IgD-negative memory B cell (primary cell): ENCODE results near the gene ABHD12B. TPM values are rescaled to one million over a fixed set of nuclear protein-coding genes. Genes with fewer than 3 reads are reported as not detected.

ENCODE experiments used
- H3K27ac Mint-ChIP-seq, 3 donors: one replicate each; pipeline ENCODE4 v1.8.0; 2020 to 2022; ENCODE audit warnings: mild to moderate bottlenecking in 3 of 3, mixed read lengths in 3 of 3, moderate library complexity in 1 of 3
- H3K27me3 Mint-ChIP-seq: one replicate; pipeline ENCODE4 v1.8.0; 2021; ENCODE audit warnings: mixed read lengths
- H3K36me3 Mint-ChIP-seq: one replicate; pipeline ENCODE4 v1.8.0; 2020; ENCODE audit warnings: mild to moderate bottlenecking, mixed read lengths
- H3K4me1 Mint-ChIP-seq, 3 donors: one replicate each; pipeline ENCODE4 v1.8.0; 2020 to 2022; ENCODE audit warnings: mixed read lengths in 3 of 3, mild to moderate bottlenecking in 1 of 3
- H3K4me3 Mint-ChIP-seq, 4 donors: one replicate each; pipeline ENCODE4 v1.8.0; 2020 to 2022; ENCODE audit warnings: mild to moderate bottlenecking in 4 of 4, mixed read lengths in 4 of 4, moderate library complexity in 3 of 4
- H3K9me3 Mint-ChIP-seq, 3 donors: one replicate each; pipeline ENCODE4 v1.8.0; 2020 to 2021; ENCODE audit warnings: mixed read lengths in 3 of 3, mild to moderate bottlenecking in 1 of 3
- polyA plus RNA-seq: library from polyadenylated mRNA; unstranded; fragments of 300-500 nt; fragmentation: Illumina TruSeq; gene quantifications from one replicate; pipeline ENCODE4 v1.2.3, GENCODE V29; 2021

The ABHD12B gene
- polyA plus RNA-seq, 1 donor from 2014 or later, result not detected

GRCh38 chr14:50944647-50945413, 73.0 kb downstream of the ABHD12B start:
- peak overlapping the region; percentile 84 to 96 (median 94) for H3K4me3 Mint-ChIP-seq
- H3K9me3 Mint-ChIP-seq, result peaks cover 0 to 6% (median 0%) of the 10 kb centered on the region in 3 donors
- peaks cover 28% of the 10 kb centered on the region for H3K27me3 Mint-ChIP-seq
- peak overlapping the region in 1 of 3 donors; percentile 96 for H3K27ac Mint-ChIP-seq
- peaks cover 5 to 12% (median 9%) of the 10 kb centered on the region in 3 donors for H3K4me1 Mint-ChIP-seq
- peaks cover 1% of the 10 kb centered on the region for H3K36me3 Mint-ChIP-seq

DNA sequence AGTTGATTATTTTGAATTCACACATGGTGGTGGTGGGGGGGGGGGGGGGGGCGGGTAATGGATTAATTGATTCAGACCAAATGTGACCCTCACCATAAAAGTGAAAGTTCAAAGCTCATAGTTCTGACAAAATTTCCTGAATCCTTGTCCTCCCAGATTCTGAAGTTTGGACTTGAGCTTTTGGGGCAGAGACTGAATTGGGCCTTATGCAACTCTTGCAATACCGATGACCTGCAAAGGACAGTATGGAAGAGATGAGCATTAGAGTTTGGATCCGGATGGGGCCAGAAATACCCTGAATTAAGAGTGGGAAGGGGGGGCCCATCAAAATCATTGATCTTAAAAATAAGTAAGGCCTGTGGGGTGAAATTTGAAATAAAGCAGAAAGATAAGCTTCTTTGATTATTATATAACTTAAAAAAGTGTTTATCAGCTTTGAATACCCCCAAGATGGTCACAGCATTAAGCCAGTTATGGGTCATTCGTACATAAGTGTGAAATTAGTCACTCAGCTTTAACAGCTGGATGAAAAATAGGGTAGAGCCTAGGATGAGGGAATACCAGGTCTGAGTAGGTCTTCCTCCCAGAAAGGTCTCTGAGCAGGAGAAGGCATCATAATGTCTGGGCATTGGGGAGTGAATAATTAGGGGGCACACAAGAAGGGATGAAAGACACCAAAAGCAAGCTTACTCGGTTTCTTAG, 74.5 kb downstream of the ABHD12B start:
- Mint-ChIP-seq H3K4me3 (peak overlapping the region in 1 of 4 donors; percentile 6), H3K27ac (no peak overlapping the region), H3K9me3 (peaks cover 0 to 5% (median 0%) of the 10 kb centered on the region in 3 donors), H3K4me1 (peaks cover 5 to 12% (median 9%) of the 10 kb centered on the region in 3 donors), H3K27me3 (peaks cover 23% of the 10 kb centered on the region), H3K36me3 (no peaks in the 10 kb centered on the region)

GRCh38 chr14:50947446-50947845, 75.6 kb downstream of the ABHD12B start:
- H3K36me3 Mint-ChIP-seq, result no peaks in the 10 kb centered on the region
- peaks cover 15% of the 10 kb centered on the region for H3K27me3 Mint-ChIP-seq
- no peak overlapping the region for H3K27ac Mint-ChIP-seq
- peaks cover 0 to 5% (median 0%) of the 10 kb centered on the region in 3 donors for H3K9me3 Mint-ChIP-seq
- H3K4me3 Mint-ChIP-seq, result no peak overlapping the region
- peaks cover 5 to 12% (median 9%) of the 10 kb centered on the region in 3 donors for H3K4me1 Mint-ChIP-seq

DNA sequence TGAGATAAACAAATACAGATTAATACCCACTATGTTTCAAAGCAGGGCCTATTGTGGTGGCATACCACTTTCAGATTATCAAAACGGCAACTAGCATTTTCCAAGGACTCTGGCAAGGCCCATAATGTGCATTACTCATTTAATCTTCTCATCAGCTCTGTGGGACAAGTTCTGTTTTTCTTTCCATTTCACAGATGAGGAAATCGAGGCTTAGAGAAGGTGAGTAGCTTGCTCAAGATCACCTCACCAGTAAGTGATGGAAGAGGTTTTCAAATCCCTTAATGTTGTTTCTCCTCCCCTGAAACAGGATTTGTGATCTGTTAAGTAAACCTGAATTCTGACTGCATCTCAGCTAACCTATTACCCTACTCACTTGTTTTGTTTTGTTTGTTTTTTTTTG, 76.4 kb downstream of the ABHD12B start:
- Mint-ChIP-seq H3K9me3 (peaks cover 0 to 5% (median 0%) of the 10 kb centered on the region in 3 donors), H3K36me3 (no peaks in the 10 kb centered on the region), H3K4me3 (no peak overlapping the region), H3K27ac (peak overlapping the region in 1 of 3 donors; percentile 31), H3K4me1 (peaks cover 5 to 10% (median 7%) of the 10 kb centered on the region in 3 donors), H3K27me3 (peaks cover 11% of the 10 kb centered on the region)

GRCh38 chr14:50951032-50951431, 79.2 kb downstream of the ABHD12B start:
- no peaks in the 10 kb centered on the region for H3K27me3 Mint-ChIP-seq
- H3K4me1 Mint-ChIP-seq, result no peaks in the 10 kb centered on the region

GRCh38 chr14:50953502-50953901, 81.6 kb downstream of the ABHD12B start:
- no peaks in the 10 kb centered on the region for H3K36me3 Mint-ChIP-seq
- H3K4me3 Mint-ChIP-seq, result no peak overlapping the region
- H3K27me3 Mint-ChIP-seq, result no peaks in the 10 kb centered on the region
- no peak overlapping the region for H3K27ac Mint-ChIP-seq
- H3K9me3 Mint-ChIP-seq, result no peaks in the 10 kb centered on the region
- H3K4me1 Mint-ChIP-seq, result no peaks in the 10 kb centered on the region

More at GRCh38 chr14:50951032-50951431, 79.2 kb downstream of the ABHD12B start:
- Mint-ChIP-seq H3K4me3 (no peak overlapping the region), H3K36me3 (no peaks in the 10 kb centered on the region), H3K27ac (no peak overlapping the region), H3K9me3 (peaks cover 0 to 5% (median 0%) of the 10 kb centered on the region in 3 donors)

Other genes starting within 250 kb of the ABHD12B start
- gene SAV1, start 203.7 kb upstream of the ABHD12B start, polyA plus RNA-seq, result 55.8 TPM
- gene NIN, start 40.9 kb upstream of the ABHD12B start, polyA plus RNA-seq, result 76.5 TPM
- gene PYGL, start 72.4 kb downstream of the ABHD12B start, polyA plus RNA-seq, result 0.20 TPM
- gene TRIM9, start 223.1 kb downstream of the ABHD12B start, polyA plus RNA-seq, result 0.09 TPM